Left lung (tissue), 10 donors: ENCODE results near the gene CAPZA1. TPM values are rescaled to one million over a fixed set of nuclear protein-coding genes. Genes with fewer than 3 reads are reported as not detected.

Experiments used
- ATAC-seq: fragments of 200-7000 bp; cut with Tn5 transposase; one replicate; pipeline ENCODE4 v1.9.1; 2020; ENCODE audit warnings: moderate library complexity
- DNase-seq, 4 donors: peaks; one replicate each; pipeline ENCODE4 v3.0.0-alpha.2; 2013 to 2020
- H3K27ac ChIP-seq, 2 donors: fragments of 200-600 bp; sonication (generic) in 1 of 2; one replicate each; pipeline versions ENCODE4 v1.5.0 to v1.8.0; 2020 to 2021
- H3K27me3 ChIP-seq, 2 donors: fragments of 200-600 bp; sonication (generic) in 1 of 2; one replicate each; pipeline versions ENCODE4 v1.5.0 to v1.8.0; 2020 to 2021
- H3K36me3 ChIP-seq, 2 donors: fragments of 200-600 bp; sonication (generic) in 1 of 2; one replicate each; pipeline versions ENCODE4 v1.5.0 to v1.8.0; 2020 to 2021
- H3K4me1 ChIP-seq, 2 donors: fragments of 200-600 bp; one replicate each; pipeline ENCODE4 v1.8.0; 2021
- H3K4me3 ChIP-seq, 2 donors: fragments of 200-600 bp; sonication (generic) in 1 of 2; one replicate each; pipeline versions ENCODE4 v1.5.0 to v1.8.0; 2020 to 2021; ENCODE audit warnings: mild to moderate bottlenecking in 1 of 2
- H3K9me3 ChIP-seq, 2 donors: fragments of 200-600 bp; sonication (generic) in 1 of 2; one replicate each; pipeline versions ENCODE4 v1.5.0 to v1.8.0; 2020 to 2021
- CTCF ChIP-seq, 2 donors: fragments of 200-600 bp; sonication (generic) in 1 of 2; IDR thresholded peaks; one replicate each; pipeline versions ENCODE4 v1.5.0 to v1.8.0; 2021; ENCODE audit warnings: antibody characterized with exemption in 2 of 2
- intact Hi-C, 2 donors: fragments of 100-400 bp; cut with DNase I; formaldehyde crosslinking; loops; one replicate each; pipeline versions ENCODE4 v1.11.2 to v1.14.2; 2022
- polyA plus RNA-seq, 6 donors: library from polyadenylated mRNA; unstranded; fragments of 120-200 nt; gene quantifications; one replicate each; pipeline ENCODE4 v1.2.1, GENCODE V29; 2013; ENCODE audit not compliant: insufficient read length in 6 of 6
- total RNA-seq, 2 donors: library from RNA; stranded (reverse); fragmentation: NEBNext Ultra II Directional; extraction: Animal tissue kit (Norgen Biotek cat#: 25700); gene quantifications; one replicate each; pipeline ENCODE4 v1.2.1, GENCODE V29; 2021
- donor health status: DM: no; HTN: yes; CAD: no.
- donor health status: DM: no; HTN: no; CAD: no.

Gene CAPZA1
- total and polyA plus RNA-seq, 8 donors, result 122 to 167 (median 146) TPM

DNA sequence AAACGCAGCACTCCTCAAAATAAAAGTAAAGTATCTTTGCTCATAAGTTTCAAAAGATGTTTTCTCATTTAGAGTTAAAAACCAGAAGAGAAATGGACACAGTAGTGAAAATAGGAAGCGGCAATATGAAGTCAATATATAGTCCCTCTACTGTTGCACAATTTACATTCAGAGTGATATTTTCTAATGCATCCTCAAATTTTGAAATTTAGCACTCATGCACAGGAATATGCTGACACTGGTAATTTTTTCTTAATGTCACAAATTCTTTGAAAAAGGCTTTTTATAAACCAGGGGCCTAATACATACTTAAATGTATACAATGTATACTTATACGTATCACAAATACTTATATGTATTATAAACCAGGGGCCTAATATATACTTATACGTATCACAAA lies 20.2 kb upstream of the CAPZA1 start:
- H3K36me3 ChIP-seq, result peaks cover 0 to 64% of the 10 kb centered on the region in 2 donors
- H3K4me3 ChIP-seq, result no peak overlapping the region
- ATAC-seq (no peak), DNase-seq (no peak)
- no peak for TF ChIP-seq CTCF (IDR thresholded peaks at IDR 0.05)
- H3K27me3 ChIP-seq, result no peaks in the 10 kb centered on the region
- intact Hi-C loops, result no loop called here
- H3K27ac ChIP-seq, result no peak overlapping the region
- H3K9me3 ChIP-seq, result no peaks in the 10 kb centered on the region
- no peaks in the 10 kb centered on the region for H3K4me1 ChIP-seq

DNA sequence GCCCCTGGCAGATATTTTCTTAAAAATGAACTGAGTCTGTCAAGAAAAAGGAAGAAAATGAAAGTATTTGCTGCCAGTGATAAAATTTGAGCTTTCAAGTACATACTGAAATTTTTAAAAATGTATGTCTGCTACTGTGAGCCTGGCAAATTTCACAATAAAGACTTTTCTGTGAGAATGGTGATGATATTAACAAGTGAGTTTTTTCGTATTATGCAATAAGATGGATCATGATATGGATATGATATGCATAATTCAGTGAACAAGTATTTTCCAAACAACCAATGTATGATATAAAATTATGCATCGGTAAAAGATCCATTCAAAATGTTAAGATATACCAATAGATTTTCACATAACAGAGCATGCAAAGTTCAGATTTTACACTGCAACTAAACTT lies 16.6 kb upstream of the CAPZA1 start:
- Histone ChIP-seq H3K36me3 (peaks cover 0 to 70% of the 10 kb centered on the region in 2 donors), H3K27me3 (no peaks in the 10 kb centered on the region), H3K27ac (no peak overlapping the region), H3K4me3 (no peak overlapping the region), H3K9me3 (no peaks in the 10 kb centered on the region), H3K4me1 (no peaks in the 10 kb centered on the region)
- intact Hi-C loops, result no loop called here
- no peak for TF ChIP-seq CTCF (IDR thresholded peaks at IDR 0.05)
- ATAC-seq (no peak), DNase-seq (no peak)

DNA sequence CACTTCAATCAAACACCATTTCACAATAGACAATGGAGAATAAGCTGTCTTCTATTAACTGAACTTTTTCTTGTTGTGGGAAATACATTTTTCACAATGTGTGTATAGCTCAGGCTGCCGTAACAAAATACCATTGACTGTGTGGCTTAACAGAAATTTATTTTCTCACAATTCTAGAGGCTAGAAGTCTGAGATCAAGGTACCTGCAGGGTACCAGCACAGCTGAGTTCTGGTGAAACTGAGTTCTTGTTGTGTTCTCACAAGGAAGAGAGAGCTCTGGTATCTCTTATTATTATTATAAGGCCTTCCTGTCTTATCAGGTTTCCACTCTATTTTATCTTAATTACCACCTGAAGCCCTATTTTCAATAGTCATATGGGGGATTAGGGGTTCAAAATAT lies 16.1 kb upstream of the CAPZA1 start:
- no peak overlapping the region for H3K4me3 ChIP-seq
- no peaks in the 10 kb centered on the region for H3K4me1 ChIP-seq
- intact Hi-C loops, result no loop called here
- no peak for TF ChIP-seq CTCF (IDR thresholded peaks at IDR 0.05)
- H3K27ac ChIP-seq, result no peak overlapping the region
- no peaks in the 10 kb centered on the region for H3K9me3 ChIP-seq
- H3K36me3 ChIP-seq, result peaks cover 0 to 75% of the 10 kb centered on the region in 2 donors
- ATAC-seq (no peak), DNase-seq (no peak)
- H3K27me3 ChIP-seq, result no peaks in the 10 kb centered on the region

DNA sequence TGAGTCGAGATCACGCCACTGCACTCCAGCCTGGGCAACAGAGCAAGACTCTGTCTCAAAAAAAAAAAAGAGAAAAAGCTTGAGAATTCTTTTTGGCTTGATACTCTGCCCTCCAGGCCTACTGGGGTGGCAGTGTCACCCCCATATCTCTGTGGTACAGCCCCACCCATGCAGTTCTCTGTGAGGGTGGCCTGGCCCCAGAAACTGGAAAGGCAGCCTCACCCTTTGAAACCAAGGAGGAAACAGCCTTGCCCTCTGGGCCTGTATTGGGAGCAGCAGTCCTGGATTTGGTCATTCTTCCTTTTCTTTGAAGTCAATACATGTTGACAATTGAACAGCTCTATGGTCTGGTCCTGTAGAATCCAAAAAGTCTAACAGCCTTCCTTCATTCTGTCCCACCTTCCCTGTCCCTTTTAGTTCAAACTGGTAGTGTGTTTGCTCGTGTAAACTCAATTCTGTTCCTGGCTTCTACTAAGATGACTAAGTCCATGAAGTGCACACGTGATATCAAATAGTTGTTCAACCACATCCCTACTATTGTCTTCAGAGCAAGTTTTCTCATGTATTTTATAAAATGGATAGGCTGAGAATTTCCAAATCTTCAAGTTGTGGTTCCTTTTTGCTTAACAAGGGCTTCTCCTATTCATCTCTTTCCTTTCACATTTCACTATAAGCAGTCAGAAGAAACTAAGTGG lies 13.9 kb upstream of the CAPZA1 start:
- Histone ChIP-seq H3K27me3 (no peaks in the 10 kb centered on the region), H3K27ac (no peak overlapping the region), H3K4me1 (no peaks in the 10 kb centered on the region), H3K9me3 (no peaks in the 10 kb centered on the region), H3K36me3 (peaks cover 0 to 82% of the 10 kb centered on the region in 2 donors), H3K4me3 (no peak overlapping the region)
- DNase-seq (no peak), ATAC-seq (no peak)
- TF ChIP-seq CTCF (IDR thresholded peaks at IDR 0.05), result no peak
- intact Hi-C loops, result no loop called here

DNA sequence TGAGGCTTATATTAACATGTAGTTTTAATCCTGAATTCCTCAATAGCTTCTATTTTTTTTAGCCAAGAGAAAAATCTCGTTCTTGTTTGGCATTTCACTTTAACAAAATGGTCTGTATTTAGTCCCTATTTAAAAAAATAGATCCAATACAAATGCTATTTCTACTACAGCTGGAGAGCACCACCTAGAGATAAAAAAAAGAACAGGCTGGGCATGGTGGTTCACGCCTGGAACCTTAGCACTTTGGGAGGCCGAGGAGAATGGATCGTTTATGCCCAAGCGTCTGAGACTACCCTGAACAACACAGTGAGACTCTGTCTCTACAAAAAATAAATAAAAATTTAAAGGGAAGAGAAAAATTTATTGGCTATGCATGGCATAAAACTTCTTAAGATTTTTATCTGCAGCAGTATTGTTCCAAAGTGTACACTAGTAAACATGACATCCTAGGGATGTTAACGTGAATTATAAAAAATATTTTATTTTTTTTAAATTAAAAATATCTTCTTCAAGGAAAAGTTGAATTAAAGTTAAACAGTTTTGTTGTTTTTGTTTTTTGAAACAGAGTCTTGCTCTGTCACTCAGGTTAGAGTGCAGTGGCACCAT lies 5.1 kb upstream of the CAPZA1 start:
- H3K27me3 ChIP-seq, result no peaks in the 10 kb centered on the region
- no peaks in the 10 kb centered on the region for H3K9me3 ChIP-seq
- no peak for ATAC-seq
- H3K4me1 ChIP-seq, result peaks cover 3 to 18% of the 10 kb centered on the region in 2 donors
- H3K4me3 ChIP-seq, result no peak overlapping the region
- DNase-seq, result no peak
- peaks cover 0 to 58% of the 10 kb centered on the region in 2 donors for H3K36me3 ChIP-seq
- peak in 1 of 2 donors; percentile 14 for TF ChIP-seq CTCF (IDR thresholded peaks at IDR 0.05)
- no peak overlapping the region for H3K27ac ChIP-seq
- intact Hi-C loops, result loop anchor here in 1 of 2 donors (10.0 kb wide), 1 partner anchor 110 kb away; the partner anchor contains the start of gene WNT2B
